ENCODE data around the gene OXLD1.

The OXLD1 gene

DNA sequence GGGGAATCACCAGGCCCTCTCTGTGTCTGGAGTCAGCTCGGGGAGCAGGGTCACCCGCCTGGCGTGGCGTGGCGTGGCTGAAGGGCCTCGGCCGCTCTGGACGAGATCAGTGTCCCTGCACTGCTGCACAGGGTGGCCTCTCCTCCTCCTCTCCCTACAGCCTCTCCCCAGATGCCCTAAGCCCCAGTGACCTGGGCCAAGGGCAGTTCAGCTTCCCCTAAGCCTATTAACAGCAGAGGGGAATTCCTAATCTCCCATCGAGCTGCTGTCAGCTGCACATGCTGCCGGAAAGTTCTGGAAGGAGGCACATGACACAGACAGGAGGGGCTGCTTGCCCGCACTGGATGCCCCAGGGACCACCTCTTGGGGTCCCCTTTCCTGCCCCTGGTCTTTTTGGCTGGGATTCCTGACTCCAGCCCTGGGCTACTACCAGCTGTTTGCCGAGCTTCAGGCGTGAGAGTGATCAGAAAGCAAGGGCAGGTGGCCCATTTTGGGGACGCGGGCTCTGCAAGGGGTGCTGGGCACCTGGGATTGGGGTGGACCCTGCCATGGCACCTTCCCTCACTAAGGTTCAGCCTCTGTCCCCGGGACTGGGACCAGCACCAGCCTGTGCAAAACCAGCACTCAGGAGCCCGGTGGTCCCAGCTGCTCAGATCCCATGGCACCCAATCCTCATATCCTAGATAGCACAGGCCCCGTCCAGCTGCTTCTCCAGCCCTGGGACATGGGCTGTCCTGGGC lies 10.9 kb downstream of the OXLD1 start:
- no peak for DNase-seq (ENCODE audit: low read depth in 1 of 2, low spot score in 1 of 2)

DNA sequence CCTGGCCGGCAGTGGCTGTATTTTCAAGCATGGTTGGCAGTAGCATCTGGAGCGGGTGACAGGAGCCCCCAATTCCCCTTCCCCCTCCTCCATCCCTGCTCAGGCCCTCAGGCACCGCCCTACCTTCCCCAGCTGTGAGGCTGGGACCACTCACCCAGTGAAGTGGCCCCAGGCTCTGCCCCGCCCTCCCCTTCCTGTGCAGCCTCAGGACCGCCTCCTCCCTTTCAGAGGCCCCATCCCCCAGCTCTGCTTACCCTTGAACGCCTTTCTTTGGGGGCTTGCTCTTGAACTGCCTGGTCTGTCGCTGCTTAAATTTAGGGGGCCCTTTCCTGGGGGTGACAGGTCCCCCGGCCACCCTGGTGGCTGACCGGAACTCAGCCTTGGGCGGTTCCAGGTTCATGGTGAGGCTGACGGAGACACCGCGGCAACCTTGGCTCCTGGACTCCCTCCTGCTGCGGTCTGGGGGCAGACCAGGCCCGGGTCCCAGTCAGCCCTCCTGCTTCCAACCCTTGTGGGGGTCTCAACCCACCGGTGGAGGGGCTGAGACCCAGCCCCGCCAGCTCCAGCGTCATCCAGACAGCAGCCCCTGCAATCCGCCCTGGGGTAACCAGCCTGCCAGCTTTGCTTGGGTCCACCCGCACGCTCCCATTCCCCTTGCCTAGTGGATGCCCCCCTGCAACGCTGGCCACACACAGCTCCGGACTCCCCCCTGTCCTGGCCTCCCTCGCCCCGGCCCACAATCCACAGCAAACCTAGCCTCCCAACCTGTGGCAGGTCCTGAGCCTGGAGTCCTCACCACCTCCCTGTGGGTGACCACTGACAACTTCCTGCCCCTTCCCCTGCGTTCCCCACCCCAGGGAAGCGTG lies 13.3 kb downstream of the OXLD1 start:
- no peak for DNase-seq (ENCODE audit: low read depth in 1 of 2, low spot score in 1 of 2)

DNA sequence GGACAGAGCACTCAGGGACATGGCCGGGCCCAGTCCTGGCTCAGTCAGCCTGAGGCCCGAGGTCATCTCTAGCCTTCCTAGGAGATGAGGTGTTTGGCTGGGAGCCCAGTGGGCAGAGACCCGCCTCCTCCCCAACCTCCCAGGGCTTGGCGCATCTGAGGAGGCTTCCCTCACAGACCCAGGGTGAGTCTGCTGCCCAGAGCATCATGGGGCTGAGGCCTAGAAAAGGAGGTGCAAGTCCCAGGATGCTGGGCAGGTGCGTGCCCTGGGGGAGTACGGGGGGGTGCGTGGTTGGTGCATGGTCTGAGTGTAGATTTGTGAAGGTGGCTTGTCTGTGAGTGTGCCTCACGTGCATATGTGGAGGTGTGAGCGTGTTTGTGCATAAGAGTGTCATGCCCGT lies 14.7 kb downstream of the OXLD1 start:
- no peak for DNase-seq (ENCODE audit: low read depth in 1 of 2, low spot score in 1 of 2)

DNA sequence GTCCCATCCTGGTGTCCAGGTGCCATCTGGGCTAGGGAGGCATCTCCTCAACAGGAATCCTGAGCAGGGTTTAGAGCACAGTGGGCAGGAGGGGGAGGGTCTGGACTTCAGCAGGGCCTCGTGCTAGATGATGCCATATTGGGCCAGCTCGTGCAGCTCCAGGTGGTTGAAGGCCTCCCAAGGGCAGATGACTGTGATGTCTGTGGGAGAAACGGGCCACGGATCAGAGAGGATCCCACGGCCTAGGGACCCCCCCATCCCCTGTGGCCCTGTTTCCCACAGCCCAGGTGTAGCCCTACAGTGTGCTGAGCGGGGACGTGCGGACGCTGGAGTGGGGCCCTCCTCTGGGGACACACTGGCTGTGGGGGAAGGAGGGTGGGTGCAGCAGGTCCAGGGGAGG lies 15.5 kb downstream of the OXLD1 start:
- DNase-seq (ENCODE audit: low read depth in 1 of 2, low spot score in 1 of 2) = no peak

DNA sequence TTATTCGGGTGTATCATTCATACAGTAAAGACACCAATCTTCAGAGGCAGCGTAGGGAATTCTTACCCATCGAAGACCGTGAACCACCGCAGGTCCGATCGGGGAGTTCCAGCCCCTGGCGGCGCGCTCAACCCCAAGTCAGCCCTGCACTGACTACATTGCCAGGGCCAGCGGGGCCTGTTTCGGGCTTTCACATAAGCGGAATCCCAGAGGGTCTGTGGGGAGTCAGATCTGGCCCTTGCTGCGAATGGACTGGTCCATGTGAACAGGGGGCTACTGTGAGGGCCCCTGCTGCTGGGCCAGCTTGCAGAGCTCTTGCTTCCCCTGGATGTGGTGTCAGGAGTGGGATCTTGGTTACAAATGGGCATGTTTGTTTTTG lies 17.7 kb downstream of the OXLD1 start:
- no peak for DNase-seq (ENCODE audit: low read depth in 1 of 2, low spot score in 1 of 2)

DNA sequence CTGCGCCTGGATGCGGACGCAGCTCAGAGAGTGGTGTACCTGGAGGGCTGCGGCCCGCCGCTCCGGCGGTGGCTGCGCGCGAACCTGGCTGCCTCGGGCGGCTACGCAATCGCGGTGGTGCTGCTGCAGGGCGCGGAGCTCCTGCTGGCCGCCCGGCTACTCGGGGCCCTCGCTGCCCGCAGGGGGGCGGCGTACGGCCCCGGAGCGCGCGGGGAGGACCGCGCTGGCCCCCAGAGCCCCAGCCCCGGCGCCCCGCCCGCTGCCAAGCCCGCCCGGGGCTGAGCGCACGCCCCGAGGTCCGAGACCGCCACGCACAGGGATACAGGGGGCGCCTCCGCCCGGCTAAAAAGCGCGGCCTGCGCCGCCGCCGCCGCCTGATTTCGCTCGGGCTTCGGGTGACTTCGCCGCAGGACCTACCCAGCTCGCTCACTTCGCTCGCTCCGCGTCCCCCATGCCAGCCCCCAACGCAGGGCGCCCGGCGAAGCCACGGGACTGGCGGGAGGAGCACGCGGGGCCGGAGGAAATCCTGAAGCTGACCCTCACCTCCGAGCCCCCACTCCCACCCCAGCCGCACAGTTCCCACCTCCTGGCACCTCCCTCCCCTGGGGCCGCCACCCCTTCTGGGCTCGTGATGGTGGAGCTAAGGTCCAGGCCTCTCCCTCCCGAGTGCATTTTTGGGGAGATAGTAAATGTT lies 18.2 kb downstream of the OXLD1 start:
- no peak for DNase-seq (ENCODE audit: low read depth in 1 of 2, low spot score in 1 of 2)

DNA sequence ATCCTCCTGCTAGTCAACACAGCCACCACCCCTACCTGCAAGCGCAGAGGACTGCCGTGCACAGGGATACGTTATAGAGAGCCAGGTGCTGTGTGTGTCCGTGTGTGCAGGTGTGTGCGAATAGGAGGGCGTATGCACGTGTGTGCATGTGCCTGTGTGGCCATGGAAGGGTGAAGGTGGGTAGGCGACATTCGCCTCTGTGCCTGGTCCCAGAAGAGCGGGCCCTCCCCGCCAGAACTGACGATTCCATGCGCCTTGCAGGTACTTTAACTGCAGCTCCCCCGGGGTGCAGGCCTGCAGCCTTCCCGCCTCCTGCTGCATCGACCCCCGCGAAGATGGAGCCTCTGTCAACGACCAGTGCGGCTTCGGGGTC lies 18.8 kb downstream of the OXLD1 start:
- DNase-seq (ENCODE audit: low read depth in 1 of 2, low spot score in 1 of 2) = no peak

DNA sequence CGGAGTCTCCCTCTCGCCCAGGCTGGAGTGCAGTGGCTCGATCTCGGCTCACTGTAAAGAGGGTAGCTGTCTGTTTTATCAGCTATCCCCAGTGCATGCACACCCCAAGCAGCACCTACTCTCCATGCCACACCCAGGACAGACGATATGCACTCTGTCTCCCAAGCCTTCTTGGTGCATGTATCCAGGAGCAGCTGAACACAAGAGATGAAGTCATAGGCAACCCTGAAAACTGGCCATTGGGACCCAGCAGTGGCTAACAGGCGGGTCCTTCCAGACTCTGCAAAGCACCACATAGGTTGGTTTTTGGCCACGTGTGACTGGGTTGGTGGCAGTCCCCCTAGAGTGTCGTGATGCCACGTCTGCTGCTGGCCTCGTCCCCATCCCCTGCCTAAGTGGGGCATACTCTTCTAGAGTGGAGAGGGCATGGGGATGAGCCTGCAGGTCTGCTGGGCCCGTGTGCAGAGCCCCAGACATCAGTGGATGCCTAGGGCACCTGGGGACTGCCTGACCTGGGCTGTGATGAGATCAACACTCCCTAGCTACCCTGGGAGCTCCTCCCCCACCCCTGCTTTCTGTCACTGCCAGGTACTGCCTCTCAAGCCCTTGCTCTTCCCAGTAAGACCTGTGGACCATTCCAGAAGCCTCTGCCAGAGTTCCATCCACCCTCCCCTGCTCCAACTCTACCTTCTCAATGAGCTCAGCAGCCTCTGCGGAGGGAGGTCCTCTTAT lies 19.4 kb downstream of the OXLD1 start:
- no peak for DNase-seq (ENCODE audit: low read depth in 1 of 2, low spot score in 1 of 2)

DNA sequence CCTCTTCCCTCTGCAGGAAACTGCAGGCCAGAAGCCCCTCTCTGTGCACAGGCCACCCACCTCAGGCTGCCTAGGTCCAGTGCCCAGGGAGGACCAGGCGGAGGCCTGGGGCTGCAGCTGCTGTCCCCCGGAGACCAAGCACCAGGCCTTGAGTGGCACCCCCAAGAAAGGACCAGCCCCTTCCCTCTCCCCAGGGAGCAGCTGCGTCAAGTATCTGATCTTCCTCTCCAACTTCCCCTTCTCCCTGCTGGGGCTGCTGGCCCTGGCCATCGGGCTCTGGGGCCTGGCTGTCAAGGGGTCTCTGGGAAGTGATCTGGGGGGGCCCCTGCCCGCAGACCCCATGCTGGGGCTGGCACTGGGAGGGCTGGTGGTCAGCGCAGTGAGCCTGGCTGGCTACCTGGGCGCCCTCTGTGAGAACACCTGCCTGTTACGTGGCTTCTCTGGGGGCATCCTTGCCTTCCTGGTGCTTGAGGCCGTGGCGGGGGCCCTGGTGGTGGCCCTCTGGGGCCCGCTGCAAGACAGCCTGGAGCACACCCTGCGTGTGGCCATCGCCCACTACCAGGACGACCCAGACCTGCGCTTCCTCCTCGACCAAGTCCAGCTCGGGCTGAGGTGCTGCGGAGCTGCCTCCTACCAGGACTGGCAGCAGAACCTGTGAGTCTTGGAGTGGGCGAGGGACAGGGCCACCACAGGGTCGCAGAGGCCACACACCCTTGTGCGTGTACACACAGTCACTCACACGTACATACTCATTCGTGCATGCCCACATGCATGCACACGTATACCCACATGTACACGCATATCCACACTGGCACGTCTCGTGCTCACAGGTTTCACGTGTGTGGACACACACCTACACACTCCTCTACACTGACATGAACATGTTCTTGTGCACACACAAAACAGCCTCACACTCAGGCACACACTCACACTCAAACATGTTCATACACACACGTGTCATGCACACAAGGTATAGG lies 21.1 kb downstream of the OXLD1 start:
- DNase-seq (ENCODE audit: low read depth in 1 of 2, low spot score in 1 of 2) = no peak

DNA sequence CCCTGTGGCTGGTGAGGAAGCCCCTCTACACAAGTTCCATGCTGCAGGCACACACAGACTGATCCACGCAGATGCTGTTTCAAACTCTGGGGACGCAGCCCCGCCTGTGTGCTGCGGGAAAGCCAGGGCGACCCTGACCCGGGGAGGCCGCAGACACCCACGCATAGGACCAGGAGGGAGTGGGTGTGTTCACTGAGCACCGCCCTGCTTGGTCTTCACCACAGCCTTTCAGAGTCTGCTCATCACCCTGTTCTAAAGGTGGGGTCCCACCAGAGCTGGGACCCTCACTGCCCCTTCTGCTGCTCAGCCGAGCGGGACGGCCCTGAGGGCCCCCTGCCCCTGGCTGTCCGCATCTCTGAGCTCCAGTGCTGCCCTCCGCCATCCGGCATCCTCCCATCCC lies 21.9 kb downstream of the OXLD1 start:
- no peak for DNase-seq (ENCODE audit: low read depth in 1 of 2, low spot score in 1 of 2)

DNA sequence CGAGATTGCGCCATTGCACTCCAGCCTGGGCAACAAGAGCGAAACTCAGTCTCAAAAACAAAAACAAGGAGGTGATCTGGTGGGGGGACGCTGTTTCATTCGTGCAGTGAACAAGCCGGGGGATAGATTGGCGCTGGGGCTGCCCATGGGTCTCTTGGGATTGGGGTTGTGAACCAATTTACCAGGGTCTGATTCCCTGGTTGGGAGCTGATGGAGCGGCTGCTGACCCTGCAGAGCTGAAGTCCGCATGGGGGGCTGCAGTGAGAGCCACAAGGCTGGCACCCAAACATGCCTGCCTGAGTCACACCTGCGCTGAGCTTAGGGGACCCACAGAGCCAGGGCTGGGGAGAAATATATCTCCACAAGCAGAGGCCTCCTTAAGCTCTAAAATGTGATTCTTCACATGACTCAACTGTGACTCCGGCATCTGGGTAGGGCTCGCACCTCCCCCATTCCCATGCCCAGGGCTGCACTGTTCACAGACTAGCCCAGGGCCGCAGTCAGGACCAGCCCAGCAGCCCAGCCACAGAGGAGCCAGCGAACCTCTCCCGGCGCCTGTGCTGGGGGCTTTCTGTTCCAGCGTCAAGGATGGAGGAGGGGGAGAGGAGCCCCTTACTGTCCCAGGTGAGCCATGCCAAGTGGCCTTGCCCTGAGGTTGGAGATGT lies 24.4 kb downstream of the OXLD1 start:
- no peak for DNase-seq (ENCODE audit: low read depth in 1 of 2, low spot score in 1 of 2)

DNA sequence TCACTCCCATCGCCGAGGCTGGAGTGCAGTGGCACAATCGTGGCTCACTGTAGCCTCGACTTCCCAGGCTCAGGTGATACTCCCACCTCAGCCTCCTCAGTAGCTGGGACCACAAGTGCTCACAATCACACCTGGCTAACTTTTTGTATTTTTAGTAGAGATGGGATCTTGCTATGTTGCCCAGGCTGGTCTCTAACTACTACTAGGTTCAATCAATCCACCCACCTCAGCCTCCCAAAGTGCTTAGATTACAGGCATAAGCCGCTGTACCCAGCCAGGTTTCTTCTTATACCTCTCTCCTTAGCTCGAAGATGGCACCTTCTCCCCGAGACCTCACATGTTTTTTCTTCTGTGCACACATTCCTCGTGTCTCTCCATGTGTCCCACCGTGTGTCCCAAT lies 26.4 kb downstream of the OXLD1 start:
- no peak for DNase-seq (ENCODE audit: low read depth in 1 of 2, low spot score in 1 of 2)

DNA sequence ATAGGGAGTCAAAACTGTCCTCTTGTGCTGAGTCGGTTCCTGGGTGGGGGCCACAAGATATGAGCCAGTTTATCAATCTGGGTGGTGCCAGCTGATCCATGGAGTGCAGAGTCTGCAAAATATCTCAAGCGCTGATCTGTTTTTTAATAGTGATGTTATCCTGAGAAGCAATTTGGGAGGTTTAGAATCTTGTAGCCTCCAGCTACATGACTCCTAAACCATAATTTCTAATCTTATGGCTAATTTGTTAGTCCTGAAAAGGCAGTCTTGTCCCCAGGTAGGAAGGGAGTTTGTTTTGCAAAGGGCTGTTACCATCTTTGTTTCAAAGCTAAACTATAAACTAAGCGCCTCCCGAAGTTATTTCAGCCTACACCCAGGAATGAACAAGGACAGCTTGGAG lies 27.7 kb downstream of the OXLD1 start:
- no peak for DNase-seq (ENCODE audit: low read depth in 1 of 2, low spot score in 1 of 2)

DNA sequence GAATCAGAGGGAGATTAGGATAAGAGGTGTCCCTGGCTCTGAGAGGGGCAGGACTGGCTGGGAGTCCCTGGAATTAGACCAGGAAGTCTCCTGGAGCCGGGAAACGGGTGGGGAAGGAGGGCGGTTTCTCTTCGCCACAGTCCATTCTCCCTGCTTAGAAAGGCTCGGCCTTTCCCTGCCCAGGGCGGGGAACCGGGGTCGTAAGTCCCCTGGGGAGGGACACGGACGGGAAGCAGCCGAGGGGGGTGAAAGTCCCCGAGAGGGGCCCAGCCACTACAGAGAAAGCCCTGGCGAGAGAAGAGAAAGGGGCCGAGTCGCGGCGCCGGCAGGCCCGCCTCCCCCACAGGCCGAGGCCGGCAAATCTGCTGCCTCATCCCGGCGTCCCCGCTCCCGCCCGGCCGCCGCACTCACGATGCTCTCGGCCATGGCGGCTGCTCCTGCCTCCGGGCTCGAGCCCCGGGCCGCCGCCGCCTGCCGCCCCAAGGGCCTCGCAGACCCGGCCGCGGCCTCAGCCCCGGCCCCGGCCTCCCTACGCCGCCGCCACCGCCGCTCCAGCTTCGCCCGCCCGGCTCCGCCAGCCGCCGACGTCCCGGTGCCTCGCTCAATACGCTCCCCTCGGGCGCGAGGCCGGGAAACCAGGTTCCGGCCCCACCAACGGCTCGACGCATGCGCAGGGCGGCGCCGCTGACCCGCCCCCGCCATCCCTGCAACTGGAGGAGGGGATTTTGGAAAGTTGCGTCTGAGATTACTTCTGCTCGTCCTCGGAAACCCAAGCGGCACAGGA lies 29.7 kb downstream of the OXLD1 start, which contains the start of the genes NPLOC4 and TSPAN10:
Gene NPLOC4, minus strand, starts transcription at position 608 of the 784 bp plus-strand sequence. Its CDS starts 182 bp downstream, at position 426.
Gene TSPAN10, plus strand, starts transcription at position 692 of the 784 bp plus-strand sequence. CDS start 5,217 bp downstream, outside the sequence.
- peak; percentile 76 to 85 for DNase-seq (ENCODE audit: low read depth in 1 of 2, low spot score in 1 of 2)

DNA sequence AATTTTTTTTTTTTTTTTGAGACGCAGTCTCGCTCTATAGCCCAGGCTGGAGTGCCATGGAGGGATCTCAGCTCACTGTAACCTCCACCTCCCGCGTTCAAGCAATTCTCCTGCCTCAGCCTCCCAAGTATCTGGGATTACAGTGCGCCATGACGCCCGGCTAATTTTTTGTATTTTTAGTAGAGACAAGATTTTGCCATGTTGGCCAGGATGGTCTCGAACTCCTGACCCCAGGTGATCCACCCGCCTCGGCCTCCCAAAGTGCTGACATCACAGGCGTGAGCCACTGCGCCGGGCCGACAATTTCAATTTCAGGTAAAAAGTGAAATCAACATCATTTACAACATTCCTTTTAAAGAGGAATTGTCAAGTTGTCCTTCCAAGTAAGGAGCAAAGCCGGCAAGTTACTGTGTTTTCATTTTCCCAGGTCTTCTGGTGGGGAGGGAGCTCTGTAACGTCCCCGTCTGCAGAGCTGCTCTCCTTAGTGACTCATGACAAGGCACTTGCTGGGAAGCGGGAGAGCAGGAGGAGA lies 30.4 kb downstream of the OXLD1 start:
- DNase-seq (ENCODE audit: low read depth in 1 of 2, low spot score in 1 of 2) = no peak

DNA sequence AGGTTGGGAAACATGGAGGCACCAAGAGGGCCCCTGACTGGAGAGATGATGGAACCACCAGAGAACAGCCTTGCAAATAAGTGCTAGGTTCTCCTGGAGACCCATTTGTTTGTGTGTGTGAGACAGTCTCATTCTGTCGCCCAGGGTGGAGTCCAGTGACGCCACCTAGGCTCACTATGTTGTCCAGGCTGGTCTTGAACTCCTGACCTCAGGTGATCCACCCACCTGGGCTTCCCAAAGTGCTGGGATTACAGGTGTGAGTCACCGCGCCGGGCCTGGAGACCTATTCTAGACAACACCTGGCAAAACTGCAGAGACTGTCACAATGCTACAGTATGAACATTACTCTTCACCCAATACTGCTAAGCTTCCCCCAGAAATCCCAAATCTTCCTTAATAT lies 31.0 kb downstream of the OXLD1 start:
- DNase-seq (ENCODE audit: low read depth in 1 of 2, low spot score in 1 of 2) = no peak

DNA sequence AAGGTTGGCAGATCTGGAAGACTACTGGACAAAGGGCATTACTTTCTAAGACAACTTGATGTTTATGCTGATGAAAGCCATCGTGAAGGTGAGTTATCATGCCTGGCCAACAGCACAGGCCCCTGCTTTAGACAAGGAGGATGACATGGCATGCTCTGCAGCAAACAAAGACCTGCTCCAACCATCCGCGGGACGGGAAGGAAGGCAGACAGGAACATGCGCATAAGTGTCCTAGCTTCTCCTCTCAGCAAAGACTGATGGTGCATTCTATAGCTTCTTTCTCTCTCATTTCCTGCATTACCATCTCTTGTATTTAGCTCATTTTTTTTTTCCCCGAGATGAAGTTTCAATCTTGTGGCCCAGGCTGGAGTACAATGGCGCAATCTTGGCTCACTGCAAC lies 34.9 kb downstream of the OXLD1 start:
- no peak for DNase-seq (ENCODE audit: low read depth in 1 of 2, low spot score in 1 of 2)

DNA sequence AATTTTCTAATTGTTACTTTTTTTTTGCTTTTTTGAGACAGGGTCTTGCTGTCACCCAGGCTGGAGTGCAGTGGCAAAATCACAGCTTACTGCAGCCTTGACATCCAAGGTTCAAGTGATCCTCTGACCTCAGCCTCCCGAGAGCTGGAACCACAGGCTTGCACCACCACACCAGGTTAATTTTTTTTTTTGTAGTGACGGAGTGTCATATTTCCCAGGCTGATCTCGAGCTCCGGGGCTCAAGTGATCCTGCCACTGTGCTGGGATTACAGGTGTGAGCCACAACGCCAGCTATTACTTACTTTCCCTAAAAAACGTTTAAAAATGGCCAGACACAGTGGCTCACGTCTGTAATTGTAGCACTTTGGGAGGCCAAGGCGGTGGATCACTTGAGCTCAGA lies 36.1 kb downstream of the OXLD1 start:
- DNase-seq (ENCODE audit: low read depth in 1 of 2, low spot score in 1 of 2) = no peak
